Stimulated activated CD4-positive, alpha-beta T cell treated with anti-CD3 and anti-CD28 coated beads, Interleukin-2, amount 100 ng/mL, for 48 hours (primary cell): ENCODE results near the gene PGM2.
"Not testable (repeated sequence)": the region's sequence is repeated elsewhere in the genome, so short reads cannot be mapped to it uniquely, and the experiment has no call there.

Experiments
- DNase-seq, 2 donors: peaks; one replicate each; pipeline ENCODE4 v3.0.0-alpha.2; 2020

PGM2 gene

GRCh38 chr4:37826295-37827029 lies at the start of gene PGM2:
Gene PGM2 (plus strand): TSS chr4:37826686. CDS start chr4:37826733, 47 bp downstream.
- DNase-seq, result peak; percentile 86 to 87

GRCh38 chr4:37779896-37780295 lies 46.6 kb upstream of the PGM2 start:
- no peak for DNase-seq

- peak in 1 of 2 donors; percentile 5 for DNase-seq
Measured at GRCh38 chr4:37780444-37781130, 45.9 kb upstream of the PGM2 start.

- DNase-seq, result no peak
Measured at GRCh38 chr4:37781131-37781455, 45.4 kb upstream of the PGM2 start.

GRCh38 chr4:37786267-37786666 lies 40.2 kb upstream of the PGM2 start:
- not testable (repeated sequence) for DNase-seq

GRCh38 chr4:37787883-37788460 lies 38.5 kb upstream of the PGM2 start:
- not testable (repeated sequence) for DNase-seq

GRCh38 chr4:37788819-37789218 lies 37.7 kb upstream of the PGM2 start:
- no peak for DNase-seq

GRCh38 chr4:37792241-37792640 lies 34.2 kb upstream of the PGM2 start:
- no peak for DNase-seq

GRCh38 chr4:37793562-37793961 lies 32.9 kb upstream of the PGM2 start:
- DNase-seq, result no peak

GRCh38 chr4:37794056-37794455 lies 32.4 kb upstream of the PGM2 start:
- DNase-seq, result no peak

- no peak for DNase-seq
Measured at GRCh38 chr4:37795581-37796195, 30.8 kb upstream of the PGM2 start.

- no peak for DNase-seq
Measured at GRCh38 chr4:37797374-37797773, 29.1 kb upstream of the PGM2 start.

GRCh38 chr4:37797923-37798322 lies 28.6 kb upstream of the PGM2 start:
- DNase-seq, result no peak

- DNase-seq, result no peak
Measured at GRCh38 chr4:37798616-37799015, 27.9 kb upstream of the PGM2 start.

GRCh38 chr4:37799941-37800554 lies 26.4 kb upstream of the PGM2 start:
- DNase-seq, result no peak

- no peak for DNase-seq
Measured at GRCh38 chr4:37802068-37802666, 24.3 kb upstream of the PGM2 start.

GRCh38 chr4:37803348-37803973 lies 23.0 kb upstream of the PGM2 start:
- DNase-seq, result no peak

GRCh38 chr4:37805091-37805490 lies 21.4 kb upstream of the PGM2 start:
- no peak for DNase-seq

- no peak for DNase-seq
Measured at GRCh38 chr4:37812713-37813112, 13.8 kb upstream of the PGM2 start.

- no peak for DNase-seq
Measured at GRCh38 chr4:37815591-37815990, 10.9 kb upstream of the PGM2 start.

- DNase-seq, result no peak
Measured at GRCh38 chr4:37816006-37816405, 10.5 kb upstream of the PGM2 start.

GRCh38 chr4:37816719-37817118 lies 9.8 kb upstream of the PGM2 start:
- DNase-seq, result no peak
